MM.1S (cell line): ENCODE results near the gene MYO1B.

Experiments used
- DNase-seq: peaks from one replicate; pipeline ENCODE4 v3.0.0-alpha.2; 2015
- H2AFZ ChIP-seq: fragments of 300-600 bp; sonication (generic); 2 replicates; pipeline ENCODE4 v1.6.0; 2016; ENCODE audit warnings: antibody characterized with exemption, low read length
- H3F3A ChIP-seq: fragments of 300-600 bp; sonication (generic); 2 replicates; pipeline ENCODE4 v1.6.1; 2016; ENCODE audit warnings: mild to moderate bottlenecking, antibody characterized with exemption, low read length, moderate library complexity, mixed read lengths; ENCODE audit not compliant: insufficient read depth
- H3K27ac ChIP-seq: fragments of 300-600 bp; sonication (generic); 2 replicates; pipeline ENCODE4 v1.5.1; 2016; ENCODE audit warnings: mild to moderate bottlenecking, low read length
- H3K27me3 ChIP-seq: fragments of 300-600 bp; sonication (generic); replicated peaks from 2 replicates; pipeline ENCODE4 v1.6.0; 2016; ENCODE audit warnings: low read length; ENCODE audit not compliant: insufficient read depth
- H3K36me3 ChIP-seq: fragments of 300-600 bp; sonication (generic); replicated peaks from 2 replicates; pipeline ENCODE4 v1.6.1; 2016; ENCODE audit warnings: mild to moderate bottlenecking, low read length, mixed read lengths; ENCODE audit not compliant: insufficient read depth
- H3K4me1 ChIP-seq: fragments of 300-600 bp; sonication (generic); 2 replicates; pipeline ENCODE4 v1.6.1; 2016; ENCODE audit warnings: low read length, mixed read lengths
- H3K4me2 ChIP-seq: fragments of 300-600 bp; sonication (generic); 2 replicates; pipeline ENCODE4 v1.6.0; 2016; ENCODE audit warnings: low read depth, low read length
- H3K4me3 ChIP-seq: fragments of 300-600 bp; sonication (generic); 2 replicates; pipeline ENCODE4 v1.5.1; 2016; ENCODE audit warnings: low read length, mixed read lengths
- H3K79me2 ChIP-seq: fragments of 300-600 bp; sonication (generic); 2 replicates; pipeline ENCODE4 v1.6.1; 2016; ENCODE audit warnings: mixed run types, low read length, mixed read lengths
- H3K9ac ChIP-seq: fragments of 300-600 bp; sonication (generic); 2 replicates; pipeline ENCODE4 v1.6.1; 2016; ENCODE audit warnings: low read length, mixed read lengths
- H3K9me2 ChIP-seq: fragments of 300-600 bp; sonication (generic); replicated peaks from 2 replicates; pipeline ENCODE4 v1.6.1; 2016; ENCODE audit warnings: mild to moderate bottlenecking, low read length, mixed read lengths; ENCODE audit not compliant: insufficient read depth
- H3K9me3 ChIP-seq: fragments of 300-600 bp; sonication (generic); replicated peaks from 2 replicates; pipeline ENCODE4 v1.6.1; 2016; ENCODE audit warnings: mild to moderate bottlenecking, low read length, mixed read lengths; ENCODE audit not compliant: insufficient read depth
- H4K20me1 ChIP-seq: fragments of 300-600 bp; sonication (generic); 2 replicates; pipeline ENCODE4 v1.6.1; 2016; ENCODE audit warnings: mild to moderate bottlenecking, low read length, moderate library complexity, mixed read lengths; ENCODE audit not compliant: insufficient read depth
- CTCF ChIP-seq: fragments of 300-600 bp; sonication (generic); IDR thresholded peaks from 2 replicates; pipeline ENCODE4 v1.5.1; 2016; ENCODE audit warnings: antibody characterized with exemption, low read length, mixed read lengths
- EZH2 ChIP-seq: fragments of 300-600 bp; sonication (generic); optimal IDR thresholded peaks from 2 replicates; pipeline ENCODE3; 2017; ENCODE audit warnings: low read depth, mild to moderate bottlenecking, antibody characterized with exemption, low read length, mixed read lengths
- EZH2phosphoT487 ChIP-seq: fragments of 300-600 bp; sonication (generic); IDR thresholded peaks from 2 replicates; pipeline ENCODE4 v1.6.1; 2018; ENCODE audit warnings: antibody characterized with exemption, low read length

Gene MYO1B

GRCh38 chr2:191215230-191215629 is 30.0 kb upstream of the MYO1B start:
- no peak overlapping the region for H2AFZ ChIP-seq
- H3K4me2 ChIP-seq, result no peak overlapping the region
- H4K20me1 ChIP-seq, result no peaks in the 10 kb centered on the region
- H3K36me3 ChIP-seq, result no peaks in the 10 kb centered on the region
- H3K9me3 ChIP-seq, result no peaks in the 10 kb centered on the region
- H3K27ac ChIP-seq, result no peak overlapping the region
- no peak overlapping the region for H3K9ac ChIP-seq
- TF ChIP-seq EZH2phosphoT487 (no peak), EZH2 (no peak), CTCF (no peak)
- H3K9me2 ChIP-seq, result no peaks in the 10 kb centered on the region
- no peaks in the 10 kb centered on the region for H3K79me2 ChIP-seq
- no peak for DNase-seq
- no peak overlapping the region for H3K4me3 ChIP-seq
- H3K4me1 ChIP-seq, result no peaks in the 10 kb centered on the region
- H3K27me3 ChIP-seq, result no peaks in the 10 kb centered on the region
- H3F3A ChIP-seq, result no peaks in the 10 kb centered on the region

DNA sequence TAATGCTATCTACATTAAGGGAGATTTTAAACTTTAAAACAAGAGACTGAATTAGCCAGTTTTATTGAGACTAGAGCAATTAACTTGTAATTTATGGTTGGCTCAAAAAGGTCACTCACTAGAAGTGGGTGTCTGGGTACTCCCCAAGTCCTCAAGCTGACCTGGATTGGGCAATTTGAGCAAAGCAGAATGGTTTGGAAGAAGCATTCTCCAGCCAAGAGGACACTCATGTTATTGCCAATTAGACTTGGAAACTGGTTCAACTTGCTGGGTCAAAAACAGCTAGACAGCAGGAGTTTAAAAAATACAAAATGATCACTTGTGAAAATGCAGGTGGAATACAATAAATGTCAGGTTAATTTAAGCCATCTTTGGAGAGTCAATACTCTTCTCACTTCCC is 29.5 kb upstream of the MYO1B start:
- no peaks in the 10 kb centered on the region for H4K20me1 ChIP-seq
- no peaks in the 10 kb centered on the region for H3K36me3 ChIP-seq
- TF ChIP-seq EZH2phosphoT487, result no peak
- no peak for TF ChIP-seq EZH2
- TF ChIP-seq CTCF, result no peak
- H3F3A ChIP-seq, result no peaks in the 10 kb centered on the region
- no peak overlapping the region for H2AFZ ChIP-seq
- H3K4me3 ChIP-seq, result no peak overlapping the region
- no peaks in the 10 kb centered on the region for H3K27me3 ChIP-seq
- no peaks in the 10 kb centered on the region for H3K9me3 ChIP-seq
- H3K9me2 ChIP-seq, result no peaks in the 10 kb centered on the region
- no peaks in the 10 kb centered on the region for H3K79me2 ChIP-seq
- H3K27ac ChIP-seq, result no peak overlapping the region
- no peaks in the 10 kb centered on the region for H3K4me1 ChIP-seq
- DNase-seq, result no peak
- no peak overlapping the region for H3K9ac ChIP-seq
- no peak overlapping the region for H3K4me2 ChIP-seq

GRCh38 chr2:191217580-191217979 is 27.6 kb upstream of the MYO1B start:
- Histone ChIP-seq H4K20me1 (no peaks in the 10 kb centered on the region), H3K9me3 (no peaks in the 10 kb centered on the region), H3K4me3 (no peak overlapping the region), H3K4me1 (no peaks in the 10 kb centered on the region), H3K9me2 (no peaks in the 10 kb centered on the region), H3K27ac (no peak overlapping the region), H2AFZ (no peak overlapping the region), H3F3A (no peaks in the 10 kb centered on the region), H3K4me2 (no peak overlapping the region), H3K36me3 (no peaks in the 10 kb centered on the region), H3K27me3 (no peaks in the 10 kb centered on the region), H3K9ac (no peak overlapping the region), H3K79me2 (no peaks in the 10 kb centered on the region)
- DNase-seq, result no peak
- no peak for TF ChIP-seq EZH2phosphoT487
- TF ChIP-seq CTCF, result no peak
- TF ChIP-seq EZH2, result no peak
